ENCODE results near the gene FAM217A. TPM values are rescaled to one million over a fixed set of nuclear protein-coding genes. Genes with fewer than 3 reads are reported as not detected.

Gene FAM217A, protein sequence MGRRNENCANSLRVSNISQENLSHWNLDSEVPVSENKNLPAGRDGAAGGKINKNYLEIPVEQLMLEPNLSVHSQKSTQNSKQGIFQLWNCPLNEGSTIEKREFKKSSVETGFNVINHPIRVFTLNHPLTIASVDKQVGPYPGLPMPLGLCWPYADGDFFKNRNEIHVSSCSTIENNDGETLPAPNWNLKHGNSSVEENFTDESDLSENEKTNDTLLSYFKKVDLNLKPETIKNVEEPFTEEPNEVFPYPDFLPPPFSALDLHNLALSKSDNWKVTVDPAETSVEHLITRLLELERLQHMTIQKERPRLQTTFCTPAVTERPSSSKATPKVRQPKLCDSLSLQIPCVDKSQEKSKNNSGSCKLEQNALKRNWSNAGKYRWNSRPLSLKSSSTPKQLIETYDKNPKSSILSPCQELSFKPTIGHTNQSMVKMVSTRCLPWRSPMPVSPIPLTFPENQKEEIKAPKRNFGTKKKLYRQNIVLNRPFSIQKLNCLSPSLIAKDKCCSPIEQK
- total RNA-seq: under 0.01 TPM
- polyA plus RNA-seq: 0.05 TPM
- long read RNA-seq, donor 1: 0 reads
- long read RNA-seq, donor 2: 0 reads
- long read RNA-seq, donor 3, partial matches to known transcripts: 81 of 81 reads
- long read RNA-seq, donor 3, other reads (novel, unspliced or antisense): 0 of 81 reads
- long read RNA-seq, donor 4, partial matches to known transcripts: 216 of 216 reads
- long read RNA-seq, donor 4, other reads (novel, unspliced or antisense): 0 of 216 reads
- long read RNA-seq, donor 5: 0 reads
- long read RNA-seq, donor 6, partial matches to known transcripts: 191 of 199 reads
- long read RNA-seq, donor 6, other reads (novel, unspliced or antisense): 8 of 199 reads
- long read RNA-seq, donor 7: 0 reads
- long read RNA-seq, donor 8: 0 reads
- long read RNA-seq, donor 9: 0 reads
- long read RNA-seq, donor 10: 0 reads

DNA sequence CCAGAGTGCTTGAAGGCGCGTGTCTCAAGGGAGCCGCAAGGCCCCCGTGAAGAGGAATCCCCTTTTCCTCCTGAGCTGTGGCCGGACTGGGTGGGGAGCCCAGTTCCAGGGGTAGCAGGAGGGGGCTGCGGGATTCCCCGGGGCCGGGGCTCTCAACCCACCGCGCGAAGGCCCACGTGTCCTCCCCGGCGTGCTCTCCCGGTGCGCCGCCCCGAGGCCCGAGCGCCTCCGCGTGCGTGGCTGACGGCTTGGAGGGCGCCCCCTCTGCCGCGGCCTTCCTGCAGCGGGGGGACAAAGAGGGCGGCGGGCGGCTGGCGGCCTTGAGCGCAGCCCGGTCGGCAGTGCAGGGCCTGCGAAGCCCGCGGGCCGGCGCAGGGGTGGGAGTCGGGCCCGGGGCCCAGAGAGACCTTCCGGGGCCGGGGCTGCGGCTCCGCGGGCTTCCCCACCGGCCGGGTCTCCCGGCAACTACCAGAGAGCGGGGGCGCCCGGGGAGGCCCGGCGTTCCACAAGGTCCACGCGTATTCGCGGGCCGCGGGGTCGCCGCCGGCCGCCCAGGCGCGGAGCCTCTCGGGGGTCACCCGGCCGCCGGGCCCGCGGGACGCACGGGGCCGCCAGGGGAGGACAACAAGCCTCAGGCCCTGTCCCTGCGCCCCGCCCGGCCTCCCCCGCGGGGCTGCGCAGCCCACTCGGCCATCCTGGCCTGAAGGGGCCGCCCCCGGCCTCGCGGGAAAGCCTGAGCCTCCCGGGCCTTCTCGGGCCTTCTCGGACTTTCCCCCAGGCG lies at the start of gene FAM217A:
Gene FAM217A (minus strand): TSS at position 447 of the 781 bp plus-strand sequence. CDS start 1,723 bp downstream, outside the sequence.
- Histone ChIP-seq H3K27ac (ENCODE audit: low read depth in 1 of 2, low read length in 1 of 2) (no peak within 1 kb of the TSS), H3K4me3 (ENCODE audit: low read length in 2 of 2) (no peak within 1 kb of the TSS), H3K9me3 (ENCODE audit: control insufficient read depth in 2 of 2, insufficient read depth in 1 of 2, low read length in 1 of 2) (no peaks in the 10 kb centered on the region), H3K4me1 (ENCODE audit: control insufficient read depth in 2 of 2, insufficient read depth in 2 of 2, low read length in 2 of 2) (no peaks in the 10 kb centered on the region), H3K27me3 (ENCODE audit: control insufficient read depth in 2 of 2, insufficient read depth in 1 of 2, low read length in 1 of 2) (peaks cover 0 to 6% of the 10 kb centered on the region in 2 donors), H3K36me3 (ENCODE audit: control insufficient read depth in 2 of 2, insufficient read depth in 2 of 2, low read length in 1 of 2) (no peaks in the 10 kb centered on the region)
- WGBS: 61% methylated on average over 91 of the region's 91 CpGs
- DNase-seq (ENCODE audit: low read depth in 6 of 9, low spot score in 9 of 9): no peak

- Histone ChIP-seq H3K36me3 (ENCODE audit: control insufficient read depth in 2 of 2, insufficient read depth in 2 of 2, low read length in 1 of 2) (peaks cover 51 to 62% of the 10 kb centered on the region in 2 donors), H3K27me3 (ENCODE audit: control insufficient read depth in 2 of 2, insufficient read depth in 1 of 2, low read length in 1 of 2) (no peaks in the 10 kb centered on the region), H3K27ac (ENCODE audit: low read depth in 1 of 2, low read length in 1 of 2) (no peak overlapping the region), H3K9me3 (ENCODE audit: control insufficient read depth in 2 of 2, insufficient read depth in 1 of 2, low read length in 1 of 2) (peaks cover 0 to 2% of the 10 kb centered on the region in 2 donors), H3K4me1 (ENCODE audit: control insufficient read depth in 2 of 2, insufficient read depth in 2 of 2, low read length in 2 of 2) (no peaks in the 10 kb centered on the region), H3K4me3 (ENCODE audit: low read length in 2 of 2) (no peak overlapping the region)
- no peak for DNase-seq (ENCODE audit: low read depth in 6 of 9, low spot score in 9 of 9)
- WGBS: 88% methylated on average over 1 of the region's 1 CpG
Observed at GRCh38 chr6:4128072-4128471, 49.1 kb upstream of the FAM217A start.

DNA sequence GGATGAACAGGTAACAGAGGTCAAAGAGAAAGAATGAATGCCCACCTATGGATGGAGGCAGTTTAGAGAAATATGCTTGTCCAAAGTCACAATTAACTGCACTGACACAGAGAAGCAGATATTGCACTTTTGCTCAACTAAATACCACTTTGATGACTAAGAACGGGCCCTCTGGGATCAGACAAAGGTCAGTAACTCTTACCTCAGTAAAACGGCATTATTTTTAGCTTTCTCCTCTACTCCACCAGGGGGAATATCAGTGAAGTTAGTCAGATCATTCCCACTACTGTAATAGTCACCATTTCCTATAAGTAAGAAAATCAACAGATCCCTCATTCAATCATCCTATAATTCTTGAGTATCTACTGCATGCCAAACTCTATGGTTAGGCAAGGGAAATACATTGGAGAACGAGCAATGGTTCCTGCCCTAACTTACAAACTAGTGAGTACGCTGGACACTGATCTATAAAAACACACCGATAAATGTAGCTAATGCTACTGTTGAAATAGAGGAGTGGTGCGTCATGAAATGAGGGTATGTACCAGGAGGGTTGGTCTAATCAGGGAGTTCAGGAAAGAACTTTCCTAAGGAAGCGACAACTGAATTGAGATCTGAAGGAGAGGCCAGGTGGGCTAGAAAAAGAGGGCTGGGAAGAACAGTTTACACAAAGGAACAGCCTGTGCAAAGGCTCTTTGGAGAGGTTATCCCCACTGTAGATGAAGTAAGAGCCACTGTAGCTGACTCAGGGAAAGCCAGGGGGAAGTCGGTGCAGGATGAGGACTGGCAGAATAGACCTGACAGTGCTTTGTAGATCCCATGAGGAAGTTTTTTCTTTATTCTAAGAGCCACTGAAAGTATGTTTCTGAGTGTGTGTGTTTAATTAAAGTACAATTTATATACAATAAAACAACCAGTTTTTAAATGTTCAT lies 47.3 kb upstream of the FAM217A start:
- no peaks in the 10 kb centered on the region for H3K9me3 ChIP-seq (ENCODE audit: control insufficient read depth in 2 of 2, insufficient read depth in 1 of 2, low read length in 1 of 2)
- WGBS: 94% methylated on average over 8 of the region's 8 CpGs
- no peak for DNase-seq (ENCODE audit: low read depth in 6 of 9, low spot score in 9 of 9)
- H3K4me3 ChIP-seq (ENCODE audit: low read length in 2 of 2): no peak overlapping the region
- H3K36me3 ChIP-seq (ENCODE audit: control insufficient read depth in 2 of 2, insufficient read depth in 2 of 2, low read length in 1 of 2): peaks cover 45 to 61% of the 10 kb centered on the region in 2 donors
- H3K4me1 ChIP-seq (ENCODE audit: control insufficient read depth in 2 of 2, insufficient read depth in 2 of 2, low read length in 2 of 2): no peaks in the 10 kb centered on the region
- H3K27ac ChIP-seq (ENCODE audit: low read depth in 1 of 2, low read length in 1 of 2): no peak overlapping the region
- H3K27me3 ChIP-seq (ENCODE audit: control insufficient read depth in 2 of 2, insufficient read depth in 1 of 2, low read length in 1 of 2): no peaks in the 10 kb centered on the region

DNA sequence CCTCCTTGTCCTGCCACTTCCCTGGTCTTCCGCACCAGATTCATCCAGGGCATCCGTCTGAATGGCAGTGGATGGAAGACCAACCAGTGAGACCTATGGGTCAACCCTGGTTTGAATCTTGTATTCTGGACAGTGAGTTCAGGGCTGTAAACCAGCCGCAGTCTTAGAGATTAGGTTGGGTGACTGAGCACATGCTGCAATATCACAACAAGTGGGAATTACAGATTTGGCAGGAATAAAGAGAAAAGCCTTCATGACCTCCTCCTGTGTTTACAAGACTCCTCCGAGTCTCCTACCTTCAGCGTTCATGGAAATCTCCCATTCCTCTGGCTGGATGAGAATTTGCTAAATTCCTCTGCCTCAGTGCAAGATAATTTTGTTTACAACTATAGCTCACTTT lies 46.6 kb upstream of the FAM217A start:
- Histone ChIP-seq H3K27ac (ENCODE audit: low read depth in 1 of 2, low read length in 1 of 2) (no peak overlapping the region), H3K36me3 (ENCODE audit: control insufficient read depth in 2 of 2, insufficient read depth in 2 of 2, low read length in 1 of 2) (peaks cover 42 to 65% of the 10 kb centered on the region in 2 donors), H3K9me3 (ENCODE audit: control insufficient read depth in 2 of 2, insufficient read depth in 1 of 2, low read length in 1 of 2) (no peaks in the 10 kb centered on the region), H3K27me3 (ENCODE audit: control insufficient read depth in 2 of 2, insufficient read depth in 1 of 2, low read length in 1 of 2) (no peaks in the 10 kb centered on the region), H3K4me3 (ENCODE audit: low read length in 2 of 2) (no peak overlapping the region), H3K4me1 (ENCODE audit: control insufficient read depth in 2 of 2, insufficient read depth in 2 of 2, low read length in 2 of 2) (no peaks in the 10 kb centered on the region)
- WGBS: 97% methylated on average over 5 of the region's 5 CpGs
- DNase-seq (ENCODE audit: low read depth in 6 of 9, low spot score in 9 of 9): no peak

DNA sequence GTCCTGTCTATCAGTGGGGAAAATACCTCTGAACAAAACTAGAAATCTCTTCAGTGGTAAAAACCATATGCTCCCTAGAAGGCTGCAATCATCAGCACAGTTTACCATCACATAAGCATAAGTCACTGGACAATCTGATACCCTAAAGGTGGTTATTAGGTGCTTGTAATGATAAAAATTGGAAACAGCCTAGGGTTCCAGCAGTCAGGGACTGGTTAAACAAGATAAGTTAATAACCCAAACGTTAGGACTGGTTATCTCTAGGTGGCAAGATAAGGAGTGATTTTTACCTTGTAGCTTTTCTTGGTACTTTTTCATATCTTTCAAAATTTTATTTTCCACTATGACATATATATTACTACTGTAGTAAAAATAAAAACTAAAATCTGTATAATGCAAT lies 45.4 kb upstream of the FAM217A start:
- H3K4me1 ChIP-seq (ENCODE audit: control insufficient read depth in 2 of 2, insufficient read depth in 2 of 2, low read length in 2 of 2): no peaks in the 10 kb centered on the region
- no peak overlapping the region for H3K27ac ChIP-seq (ENCODE audit: low read depth in 1 of 2, low read length in 1 of 2)
- no peak overlapping the region for H3K4me3 ChIP-seq (ENCODE audit: low read length in 2 of 2)
- H3K27me3 ChIP-seq (ENCODE audit: control insufficient read depth in 2 of 2, insufficient read depth in 1 of 2, low read length in 1 of 2): no peaks in the 10 kb centered on the region
- H3K36me3 ChIP-seq (ENCODE audit: control insufficient read depth in 2 of 2, insufficient read depth in 2 of 2, low read length in 1 of 2): peaks cover 33 to 61% of the 10 kb centered on the region in 2 donors
- WGBS: 97% methylated on average over 1 of the region's 1 CpG
- H3K9me3 ChIP-seq (ENCODE audit: control insufficient read depth in 2 of 2, insufficient read depth in 1 of 2, low read length in 1 of 2): no peaks in the 10 kb centered on the region
- DNase-seq (ENCODE audit: low read depth in 6 of 9, low spot score in 9 of 9): no peak

DNA sequence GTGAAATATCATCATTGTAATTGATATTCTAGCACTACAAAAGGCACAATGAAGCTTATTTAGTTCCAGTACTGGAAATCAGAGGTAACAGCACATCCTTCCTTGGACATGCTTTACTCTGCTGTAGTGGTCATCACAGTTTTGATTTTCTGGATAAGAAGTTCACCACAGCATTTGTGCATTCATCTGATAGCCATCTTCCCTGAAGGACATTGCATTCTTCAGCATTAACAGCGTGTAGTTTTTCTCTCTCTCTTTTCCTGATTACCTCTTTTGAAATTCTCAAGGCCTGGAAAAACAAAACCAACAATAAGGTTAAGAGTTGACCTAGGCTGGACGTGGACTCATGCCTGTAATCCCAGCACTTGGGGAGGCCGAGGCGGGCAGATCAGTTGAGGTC lies 36.8 kb upstream of the FAM217A start:
- peaks cover 15 to 40% of the 10 kb centered on the region in 2 donors for H3K36me3 ChIP-seq (ENCODE audit: control insufficient read depth in 2 of 2, insufficient read depth in 2 of 2, low read length in 1 of 2)
- no peaks in the 10 kb centered on the region for H3K27me3 ChIP-seq (ENCODE audit: control insufficient read depth in 2 of 2, insufficient read depth in 1 of 2, low read length in 1 of 2)
- no peak for DNase-seq (ENCODE audit: low read depth in 6 of 9, low spot score in 9 of 9)
- H3K9me3 ChIP-seq (ENCODE audit: control insufficient read depth in 2 of 2, insufficient read depth in 1 of 2, low read length in 1 of 2): no peaks in the 10 kb centered on the region
- H3K4me1 ChIP-seq (ENCODE audit: control insufficient read depth in 2 of 2, insufficient read depth in 2 of 2, low read length in 2 of 2): no peaks in the 10 kb centered on the region
- WGBS: 98% methylated on average over 4 of the region's 4 CpGs
- H3K27ac ChIP-seq (ENCODE audit: low read depth in 1 of 2, low read length in 1 of 2): no peak overlapping the region
- H3K4me3 ChIP-seq (ENCODE audit: low read length in 2 of 2): no peak overlapping the region

- H3K4me3 ChIP-seq (ENCODE audit: low read length in 2 of 2): no peak overlapping the region
- no peaks in the 10 kb centered on the region for H3K9me3 ChIP-seq (ENCODE audit: control insufficient read depth in 2 of 2, insufficient read depth in 1 of 2, low read length in 1 of 2)
- no peak overlapping the region for H3K27ac ChIP-seq (ENCODE audit: low read depth in 1 of 2, low read length in 1 of 2)
- no peaks in the 10 kb centered on the region for H3K27me3 ChIP-seq (ENCODE audit: control insufficient read depth in 2 of 2, insufficient read depth in 1 of 2, low read length in 1 of 2)
- H3K4me1 ChIP-seq (ENCODE audit: control insufficient read depth in 2 of 2, insufficient read depth in 2 of 2, low read length in 2 of 2): no peaks in the 10 kb centered on the region
- DNase-seq (ENCODE audit: low read depth in 6 of 9, low spot score in 9 of 9): no peak
- WGBS: 96% methylated on average over 3 of the region's 3 CpGs
- H3K36me3 ChIP-seq (ENCODE audit: control insufficient read depth in 2 of 2, insufficient read depth in 2 of 2, low read length in 1 of 2): peaks cover 15 to 29% of the 10 kb centered on the region in 2 donors
Observed at GRCh38 chr6:4114123-4114522, 35.2 kb upstream of the FAM217A start.

DNA sequence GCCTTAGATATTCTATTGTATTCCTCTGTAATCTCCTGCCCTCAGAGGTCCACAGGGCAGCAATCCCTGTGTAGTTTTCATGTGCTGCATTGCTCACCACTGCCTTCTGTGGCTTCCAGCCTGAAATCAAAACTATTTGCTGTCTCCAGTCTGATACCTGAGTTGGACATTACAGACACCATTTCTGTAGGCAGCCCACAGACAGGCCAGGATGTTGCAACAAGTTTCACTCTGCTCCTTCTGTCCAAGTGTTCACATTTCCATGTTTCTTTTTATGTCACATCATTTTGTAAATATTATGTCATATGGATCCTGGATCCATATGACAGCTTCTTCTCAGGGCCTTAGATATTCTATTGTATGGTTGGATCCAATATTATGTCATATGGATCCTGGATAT lies 34.7 kb upstream of the FAM217A start:
- Histone ChIP-seq H3K4me1 (ENCODE audit: control insufficient read depth in 2 of 2, insufficient read depth in 2 of 2, low read length in 2 of 2) (no peaks in the 10 kb centered on the region), H3K9me3 (ENCODE audit: control insufficient read depth in 2 of 2, insufficient read depth in 1 of 2, low read length in 1 of 2) (no peaks in the 10 kb centered on the region), H3K27ac (ENCODE audit: low read depth in 1 of 2, low read length in 1 of 2) (no peak overlapping the region), H3K4me3 (ENCODE audit: low read length in 2 of 2) (no peak overlapping the region), H3K27me3 (ENCODE audit: control insufficient read depth in 2 of 2, insufficient read depth in 1 of 2, low read length in 1 of 2) (no peaks in the 10 kb centered on the region), H3K36me3 (ENCODE audit: control insufficient read depth in 2 of 2, insufficient read depth in 2 of 2, low read length in 1 of 2) (peaks cover 14 to 25% of the 10 kb centered on the region in 2 donors)
- DNase-seq (ENCODE audit: low read depth in 6 of 9, low spot score in 9 of 9): no peak

Measured in thymus (tissue), 14 donors.